Choroid plexus epithelial cell (primary cell): ENCODE results near the gene ENTREP3.
"Not testable (repeated sequence)": the region's sequence is repeated elsewhere in the genome, so short reads cannot be mapped to it uniquely, and the experiment has no call there.

ENCODE experiments used
- DNase-seq: peaks from one replicate; pipeline ENCODE4 v3.0.0-alpha.2; 2010; ENCODE audit warnings: low read depth
- H3K4me3 ChIP-seq: 2 replicates; pipeline ENCODE4 v1.5.1; 2011; ENCODE audit warnings: low read depth, mild to moderate bottlenecking, control low read depth, low read length, moderate library complexity
- CTCF ChIP-seq: conservative IDR thresholded peaks from 2 replicates; pipeline ENCODE4 v1.5.1; 2011; ENCODE audit warnings: low read depth, mild to moderate bottlenecking, control low read depth, inconsistent platforms, low read length, moderate library complexity

The ENTREP3 gene

DNA sequence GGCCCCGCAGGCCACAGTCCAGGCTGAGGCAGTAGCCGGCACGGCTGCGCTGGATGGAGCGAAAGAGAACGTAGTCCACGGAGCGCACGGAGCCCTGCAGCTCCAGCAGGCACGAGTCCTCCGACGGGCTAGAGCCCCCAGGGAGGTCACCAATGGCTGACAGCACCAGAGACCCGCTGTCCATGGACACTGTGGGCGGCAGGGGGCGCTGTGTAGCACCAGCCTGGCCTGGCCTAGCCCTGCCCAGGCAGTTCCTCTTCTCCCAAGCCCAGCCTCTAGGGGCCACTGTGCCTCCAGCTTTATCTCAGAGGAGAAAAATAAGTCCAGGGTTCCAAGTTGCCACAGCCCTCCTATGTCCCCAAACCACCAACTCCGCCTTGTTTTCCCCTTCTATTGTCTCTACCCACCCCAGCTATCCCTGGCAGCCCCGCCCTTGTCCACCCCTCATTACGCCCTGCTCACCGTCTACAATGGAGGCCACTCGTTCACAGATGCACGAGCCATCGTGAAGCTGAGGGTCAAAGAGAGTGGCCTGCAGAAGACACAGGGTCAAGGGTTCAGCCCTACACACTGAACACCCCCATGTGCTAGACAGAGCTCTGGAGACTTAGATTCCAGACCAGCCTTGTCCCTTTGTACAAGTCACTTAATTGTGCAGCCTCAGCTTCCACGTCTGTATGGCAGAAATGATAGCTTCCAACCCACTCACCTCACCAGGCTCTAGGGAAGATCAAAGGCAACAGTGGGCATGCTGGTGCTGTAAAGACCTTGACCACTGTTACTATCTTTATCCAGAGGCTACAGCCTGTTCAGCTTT, 4.4 kb downstream of the ENTREP3 start:
- peak overlapping the region; percentile 45 for H3K4me3 ChIP-seq
- TF ChIP-seq CTCF: peak; percentile 98
- DNase-seq: peak; percentile 94

DNA sequence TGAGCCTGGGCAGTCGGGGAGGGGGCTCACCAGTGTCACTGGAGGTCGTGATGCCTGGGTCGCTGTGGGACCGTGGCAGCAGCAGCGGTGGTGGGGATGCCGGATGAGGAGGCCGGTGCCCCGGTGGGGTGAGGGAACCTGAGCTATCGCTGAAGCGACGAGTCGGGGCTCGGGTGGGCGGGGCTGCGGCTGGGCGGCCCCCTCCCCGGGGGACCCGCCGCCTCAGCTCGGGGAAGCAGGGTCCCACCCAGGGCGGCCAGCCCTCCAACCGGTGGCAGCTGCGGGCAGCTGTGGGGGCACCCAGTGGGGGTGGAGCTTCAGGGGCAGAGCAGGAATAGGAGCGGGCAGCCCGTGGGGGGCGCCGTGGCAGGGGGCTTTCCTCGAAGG, 5.0 kb downstream of the ENTREP3 start:
- TF ChIP-seq CTCF: no peak
- no peak for DNase-seq
- H3K4me3 ChIP-seq: peak overlapping the region; percentile 45

DNA sequence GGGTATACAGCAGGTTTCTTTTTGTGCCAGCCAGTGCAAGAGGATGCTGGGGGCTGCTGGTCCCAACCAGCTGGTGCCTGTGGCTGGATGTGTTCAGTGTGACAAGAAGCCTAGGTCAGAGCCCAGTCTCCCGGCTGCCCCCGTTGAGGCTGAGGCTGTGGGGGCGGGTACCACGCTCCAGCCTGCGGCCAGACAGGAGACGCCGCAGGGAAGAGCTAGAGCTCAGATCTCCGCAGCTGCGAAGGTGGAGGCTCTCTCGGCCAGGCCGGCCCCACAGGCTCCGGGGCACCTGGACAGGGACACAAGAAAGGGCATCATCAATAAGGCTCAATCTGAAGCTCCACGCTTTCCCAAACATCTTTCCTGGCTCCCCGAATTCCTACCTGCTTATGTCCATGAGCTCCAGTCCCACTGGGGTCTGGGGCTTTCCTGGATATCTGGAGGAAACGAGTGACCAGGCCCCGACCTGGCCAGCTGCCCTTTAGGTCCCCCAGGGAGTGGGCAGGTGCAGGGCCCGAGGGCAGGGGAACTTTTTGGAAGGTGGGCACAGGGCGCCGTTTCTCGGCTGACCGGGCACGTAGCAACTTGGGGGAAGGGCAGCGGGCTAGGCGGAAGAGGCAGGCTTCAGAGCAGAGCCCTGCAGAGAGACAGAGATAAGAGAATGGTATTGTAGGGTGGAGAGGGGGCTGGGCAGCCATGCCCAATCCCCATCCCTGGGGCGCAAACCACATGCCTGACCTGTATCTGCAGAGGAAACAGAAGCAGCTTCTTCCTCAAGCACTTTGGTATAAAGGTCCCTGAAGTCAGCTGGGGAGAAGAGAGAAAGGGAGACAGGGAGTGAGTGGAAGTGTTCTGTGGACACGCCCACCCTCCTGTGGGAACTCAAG, 7.4 kb downstream of the ENTREP3 start:
- no peak for TF ChIP-seq CTCF
- no peak for DNase-seq
- no peak overlapping the region for H3K4me3 ChIP-seq

DNA sequence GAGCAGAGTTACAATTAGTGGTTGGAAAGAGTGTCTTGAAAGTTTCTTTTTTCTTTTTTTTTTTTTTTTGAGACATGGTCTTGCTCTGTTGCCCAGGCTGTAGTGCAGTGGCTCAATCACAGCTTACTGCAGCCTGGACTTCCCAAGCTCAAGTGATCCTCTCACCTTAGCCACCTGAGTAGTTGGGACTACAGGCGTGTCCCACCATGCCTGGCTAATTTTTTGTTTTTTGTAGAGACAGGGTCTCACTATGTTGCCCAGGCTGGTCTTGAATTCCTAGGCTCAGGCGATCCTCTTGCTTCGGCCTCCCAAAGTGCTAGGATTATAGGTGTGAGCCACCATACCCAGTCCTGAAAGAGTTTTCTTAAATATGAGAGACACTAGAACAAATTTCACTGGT, 8.5 kb downstream of the ENTREP3 start:
- not testable (repeated sequence) for H3K4me3 ChIP-seq, DNase-seq

DNA sequence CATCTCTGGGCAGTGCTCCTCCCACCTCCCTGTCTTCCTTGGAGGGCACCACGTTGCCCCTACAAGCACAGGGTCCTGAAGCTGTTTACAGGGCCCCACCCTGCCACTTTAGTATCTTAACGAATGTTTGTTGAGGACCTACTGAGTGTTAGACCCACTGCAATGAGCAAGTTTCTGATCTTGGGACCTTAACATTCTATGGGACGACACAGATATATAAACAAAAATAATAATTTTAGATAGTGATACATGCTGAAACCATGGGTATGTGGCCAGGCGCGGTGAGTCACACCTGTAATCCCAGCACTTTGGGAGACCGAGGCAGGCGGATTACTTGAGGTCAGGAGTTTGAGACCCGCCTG, 10.1 kb downstream of the ENTREP3 start:
- DNase-seq: no peak
- no peak for TF ChIP-seq CTCF
- H3K4me3 ChIP-seq: peak overlapping the region; percentile 70

- peak overlapping the region; percentile 70 for H3K4me3 ChIP-seq
- peak; percentile 42 for TF ChIP-seq CTCF
- DNase-seq: peak; percentile 100
Measured at GRCh38 chr1:155244368-155245162, 10.7 kb downstream of the ENTREP3 start.
